DMS79 treated with DMSO at 0.1 percent for 48 hours (cell line): ENCODE results near the gene UBAC2.

ENCODE experiments used
- DNase-seq: peaks from one replicate; lab custom pipeline; 2025; lab: John Stamatoyannopoulos, UW

UBAC2 gene

DNA sequence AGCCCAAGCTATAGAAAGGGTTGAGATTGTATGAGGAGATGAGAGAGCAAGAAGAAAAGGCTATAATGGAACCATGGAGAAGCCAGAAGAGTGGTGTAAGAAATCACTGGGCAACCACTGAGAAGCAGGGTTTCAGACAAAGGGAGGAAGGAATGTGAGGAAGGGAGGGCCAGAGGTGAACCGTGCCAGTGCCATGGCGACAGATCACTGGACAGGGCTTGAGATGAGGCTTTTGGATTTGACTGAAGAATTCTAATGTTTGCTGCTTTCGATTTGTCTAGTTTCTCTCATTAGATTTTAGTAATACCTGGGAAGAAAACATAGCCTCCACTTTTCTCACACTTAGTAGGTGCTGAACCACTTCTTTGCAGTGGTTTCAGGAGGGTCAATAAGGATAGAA is 112.8 kb downstream of the UBAC2 start:
- no peak for DNase-seq

DNA sequence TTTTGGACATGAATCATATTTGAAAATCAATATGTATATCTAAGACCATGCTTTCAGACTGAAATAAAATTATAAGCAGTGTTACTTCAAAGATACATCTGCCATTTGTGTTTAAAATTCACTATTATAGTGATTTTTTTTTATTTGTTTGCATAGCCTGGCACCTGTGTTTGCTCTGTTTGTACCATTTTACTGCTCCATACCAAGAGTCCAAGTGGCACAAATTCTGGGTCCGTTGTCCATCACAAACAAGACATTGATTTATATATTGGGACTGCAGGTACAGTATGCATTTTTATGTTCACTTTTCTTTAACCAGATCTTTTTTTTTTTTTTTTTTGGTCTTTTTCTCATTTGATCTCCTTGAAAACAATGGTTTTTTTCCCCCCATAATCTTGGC is 113.3 kb downstream of the UBAC2 start:
- no peak for DNase-seq

DNA sequence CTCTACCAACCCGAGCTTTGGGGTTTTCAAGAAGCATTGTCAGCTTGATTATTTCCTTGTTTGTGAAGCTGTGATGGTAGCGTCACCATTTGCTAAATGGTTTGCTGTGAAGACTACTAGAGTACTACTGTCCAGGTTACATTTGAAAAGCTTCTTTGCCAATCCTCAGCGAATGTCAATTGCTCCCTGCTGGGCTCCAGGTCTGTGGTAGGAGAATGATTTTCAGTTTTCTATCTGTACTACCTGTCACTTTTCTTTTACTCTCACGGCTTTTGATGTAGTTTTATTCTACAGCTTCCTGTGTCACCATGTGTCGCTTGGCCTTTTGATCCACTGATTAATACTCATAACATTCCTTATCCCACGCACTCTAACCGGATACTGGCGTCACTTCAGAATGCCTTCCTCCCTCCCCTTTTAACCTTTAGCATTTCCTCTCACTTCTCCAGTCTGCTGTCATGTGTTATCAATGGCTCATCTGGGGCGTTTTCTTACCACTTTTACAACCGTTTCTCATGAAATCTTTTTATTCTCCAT is 114.1 kb downstream of the UBAC2 start:
- DNase-seq, result no peak

- no peak for DNase-seq
These were observed 114.5 kb downstream of the UBAC2 start for GRCh38 chr13:99315186-99315585.

GRCh38 chr13:99316224-99316623 is 115.6 kb downstream of the UBAC2 start:
- no peak for DNase-seq

DNA sequence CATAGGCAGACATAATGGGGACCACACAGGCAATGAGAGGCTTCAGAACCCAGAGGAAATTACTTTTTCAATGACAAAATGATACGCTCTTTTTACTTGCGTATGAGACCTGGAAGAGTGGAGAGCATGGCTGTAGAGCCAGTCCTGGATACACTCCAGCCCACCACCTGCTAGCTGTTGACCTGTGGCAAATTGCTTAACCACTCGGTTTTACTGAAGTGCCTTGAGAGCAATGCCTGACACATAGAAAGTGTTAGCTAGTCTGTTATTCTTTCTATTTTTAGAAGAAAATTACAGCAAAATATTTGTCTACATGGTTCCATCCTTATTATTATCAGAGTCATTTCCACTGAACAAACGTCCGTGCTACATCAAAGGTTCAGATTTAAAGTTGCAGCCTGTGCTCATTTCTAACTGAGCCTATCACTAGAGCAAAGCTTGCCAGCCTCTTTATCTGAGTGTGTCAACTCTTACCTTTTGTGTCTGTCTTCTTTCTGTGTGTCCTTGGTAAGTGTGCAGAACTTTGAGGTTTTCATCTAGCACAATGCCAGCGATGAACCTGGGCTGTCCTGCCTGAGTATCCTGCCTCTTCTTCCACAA is 116.1 kb downstream of the UBAC2 start:
- DNase-seq, result peak; percentile 85

- DNase-seq, result peak; percentile 21
These were observed 120.2 kb downstream of the UBAC2 start for GRCh38 chr13:99320693-99321481.

DNA sequence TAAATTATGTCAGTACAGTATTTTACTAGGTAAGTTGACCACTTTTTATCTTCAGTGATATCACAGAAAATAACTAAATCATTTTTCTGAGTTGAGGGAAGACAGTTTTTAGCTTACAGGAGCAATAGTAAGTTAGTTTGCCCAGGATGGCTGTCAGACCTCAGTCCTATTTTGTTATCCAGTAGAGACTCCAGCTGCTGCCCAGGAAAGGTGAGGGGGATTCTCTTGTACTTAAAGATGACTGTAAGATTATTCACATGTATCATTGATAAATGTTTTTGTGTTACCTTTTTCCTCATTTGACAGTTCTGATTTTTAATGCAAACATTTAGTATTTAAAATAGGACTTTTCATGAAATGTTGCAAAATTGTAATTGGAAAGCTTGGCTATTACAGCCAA is 121.1 kb downstream of the UBAC2 start:
- no peak for DNase-seq

DNA sequence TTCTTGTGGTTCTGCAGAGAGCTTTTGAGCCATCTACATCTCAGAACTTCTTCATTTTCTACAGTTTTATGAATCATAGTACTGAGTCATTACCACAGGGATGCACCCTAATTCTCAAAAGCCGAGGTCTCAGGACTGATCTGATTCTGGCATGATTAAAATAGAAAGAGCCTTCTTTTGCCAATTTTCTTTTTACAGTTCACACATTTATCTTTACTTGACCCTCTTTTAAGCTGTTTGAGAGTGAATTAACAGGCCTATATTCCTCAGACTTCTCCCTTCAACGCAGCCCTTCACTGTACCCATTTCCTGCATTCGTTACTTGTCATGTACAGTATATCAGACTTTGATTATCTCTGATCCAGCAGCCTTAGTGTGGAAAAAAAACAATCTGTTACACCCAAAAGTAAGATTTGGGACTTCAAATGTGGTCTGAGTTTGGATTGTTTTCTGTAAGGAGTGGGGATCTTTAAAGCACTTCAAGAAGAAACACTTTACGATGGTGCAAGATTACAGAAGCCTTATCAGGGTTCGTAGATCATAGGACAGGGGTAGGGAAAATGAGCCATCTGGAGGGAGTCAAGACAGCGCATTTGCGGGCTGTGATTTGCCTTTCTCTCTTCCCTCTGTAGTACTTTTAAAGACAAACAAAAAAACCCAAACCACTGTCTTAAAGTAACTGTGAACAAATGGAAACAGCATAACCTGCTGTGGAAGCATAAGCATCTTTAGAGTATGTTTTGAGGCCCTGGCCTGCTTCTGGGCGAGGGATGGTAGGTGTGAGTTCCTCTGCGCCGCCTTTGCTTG is 121.8 kb downstream of the UBAC2 start:
- no peak for DNase-seq

- DNase-seq, result no peak
These were observed 122.8 kb downstream of the UBAC2 start for GRCh38 chr13:99323488-99323887.

GRCh38 chr13:99326012-99326411 is 125.4 kb downstream of the UBAC2 start:
- DNase-seq, result no peak

- DNase-seq, result no peak
These were observed 126.5 kb downstream of the UBAC2 start for GRCh38 chr13:99327126-99327525.

DNA sequence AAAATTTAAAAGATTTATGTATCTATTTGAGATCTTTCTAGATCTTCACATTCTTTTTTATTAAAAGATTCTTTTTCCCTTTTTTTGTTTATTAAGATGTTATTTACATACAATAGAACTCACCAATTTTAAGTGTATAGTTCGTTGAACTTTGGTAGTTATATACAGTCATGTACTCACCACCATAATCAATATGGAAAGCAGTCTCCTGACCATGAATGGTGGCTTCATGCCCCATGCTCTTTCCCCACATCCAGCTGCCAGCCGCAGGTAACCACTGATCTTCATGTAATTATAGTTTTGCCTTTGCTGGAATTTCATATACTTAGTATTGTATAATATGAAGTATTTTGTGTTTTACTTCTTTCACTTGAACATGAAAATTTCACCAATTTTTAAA is 127.1 kb downstream of the UBAC2 start:
- DNase-seq, result no peak

GRCh38 chr13:99329477-99329876 is 128.8 kb downstream of the UBAC2 start:
- peak; percentile 80 for DNase-seq

GRCh38 chr13:99330942-99331341 is 130.3 kb downstream of the UBAC2 start:
- no peak for DNase-seq

DNA sequence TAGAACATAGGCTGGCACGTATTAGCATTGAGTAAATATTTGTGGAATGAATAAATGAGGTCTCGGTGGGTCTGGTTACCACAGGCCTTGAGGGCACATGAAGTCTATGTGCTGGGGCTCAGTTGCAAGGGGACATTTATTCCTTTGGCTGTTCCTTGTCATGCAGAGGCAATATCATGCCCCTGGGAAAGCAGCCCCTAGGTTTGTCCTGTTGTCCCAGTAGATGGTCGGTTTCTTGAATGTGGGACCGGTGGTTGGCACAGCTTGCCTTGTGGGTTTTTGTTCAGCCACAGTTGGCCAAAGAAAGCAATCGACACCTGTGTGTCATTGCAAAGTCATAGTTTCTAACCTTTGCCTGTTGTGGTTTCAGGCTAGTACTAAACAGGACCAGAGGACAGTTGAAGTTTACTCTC is 131.2 kb downstream of the UBAC2 start:
- no peak for DNase-seq

GRCh38 chr13:99332456-99332855 is 131.8 kb downstream of the UBAC2 start:
- no peak for DNase-seq

DNA sequence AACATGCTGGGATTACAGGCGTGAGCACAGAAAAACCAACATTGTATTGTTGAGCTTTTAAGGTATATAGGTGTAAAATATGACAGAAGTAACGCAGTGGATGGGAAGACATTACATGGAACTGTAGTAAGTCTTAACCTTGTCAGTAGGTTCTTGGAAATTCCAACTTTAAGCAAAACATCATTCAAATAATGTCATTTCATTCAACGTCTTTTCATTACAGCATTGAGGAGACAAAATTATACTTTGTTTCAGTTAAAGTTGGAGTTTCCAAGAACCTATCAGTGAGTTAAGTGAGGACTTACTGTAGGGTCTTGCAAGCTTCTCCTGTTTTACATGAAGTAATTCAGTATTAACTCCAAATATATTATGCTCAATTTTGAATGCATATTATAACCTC is 133.6 kb downstream of the UBAC2 start:
- no peak for DNase-seq

GRCh38 chr13:99335087-99335486 is 134.4 kb downstream of the UBAC2 start:
- DNase-seq, result no peak

DNA sequence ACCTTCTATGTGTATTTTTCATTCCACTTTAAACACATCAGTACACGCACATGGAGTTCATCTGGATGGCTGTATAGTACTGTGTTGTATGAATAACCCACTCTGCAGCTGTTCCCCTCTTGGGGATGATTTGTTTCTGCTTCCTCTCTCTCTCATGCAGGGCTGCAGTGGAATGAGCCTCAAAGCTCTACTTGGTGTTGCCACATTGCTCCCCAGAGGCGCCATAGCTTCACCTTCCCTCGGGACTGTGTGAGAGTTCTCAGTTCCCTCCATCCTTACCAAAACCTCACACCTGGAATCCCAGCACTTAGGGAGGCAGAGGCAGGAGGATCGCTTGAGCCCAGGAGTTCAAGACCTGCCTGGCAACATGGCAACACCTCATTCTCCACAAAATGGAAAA is 134.9 kb downstream of the UBAC2 start:
- no peak for DNase-seq

GRCh38 chr13:99339230-99339721 is 138.6 kb downstream of the UBAC2 start:
- no peak for DNase-seq

- no peak for DNase-seq
These were observed 139.2 kb downstream of the UBAC2 start for GRCh38 chr13:99339736-99340397.
